Measurements from ENCODE around the gene NAT8L.

The NAT8L gene

DNA sequence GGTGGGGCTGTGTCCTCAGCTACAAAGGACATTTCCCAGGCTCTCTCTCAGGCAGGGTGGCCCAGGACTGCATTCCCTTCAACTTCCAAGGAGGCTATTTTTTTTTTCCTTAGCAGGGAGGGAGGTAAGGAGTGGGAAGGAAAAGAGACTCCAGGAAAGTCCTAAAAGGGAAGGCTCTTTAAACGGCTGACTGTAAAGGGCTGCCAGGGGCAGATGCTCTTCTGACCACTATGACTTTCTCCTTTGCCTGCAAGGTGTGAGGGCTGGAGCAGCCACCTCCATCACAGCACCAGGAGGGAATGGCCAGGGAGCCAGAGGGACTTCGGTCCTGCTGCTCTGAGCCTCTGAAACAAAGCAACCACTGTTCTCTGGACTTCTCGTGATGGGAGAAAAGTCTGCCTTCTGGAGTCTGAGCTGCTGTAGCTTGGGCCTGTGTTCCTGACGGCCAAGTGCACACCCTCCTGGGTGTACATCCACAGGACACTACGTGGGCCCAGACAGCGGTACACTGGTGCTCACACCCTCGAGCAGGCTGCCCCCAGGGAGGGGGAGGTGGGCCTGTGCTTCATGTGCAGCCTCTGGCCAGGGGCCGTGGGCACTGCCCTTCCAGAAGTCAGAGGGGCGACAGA is 17.9 kb downstream of the NAT8L start:
- DNase-seq: no peak

DNA sequence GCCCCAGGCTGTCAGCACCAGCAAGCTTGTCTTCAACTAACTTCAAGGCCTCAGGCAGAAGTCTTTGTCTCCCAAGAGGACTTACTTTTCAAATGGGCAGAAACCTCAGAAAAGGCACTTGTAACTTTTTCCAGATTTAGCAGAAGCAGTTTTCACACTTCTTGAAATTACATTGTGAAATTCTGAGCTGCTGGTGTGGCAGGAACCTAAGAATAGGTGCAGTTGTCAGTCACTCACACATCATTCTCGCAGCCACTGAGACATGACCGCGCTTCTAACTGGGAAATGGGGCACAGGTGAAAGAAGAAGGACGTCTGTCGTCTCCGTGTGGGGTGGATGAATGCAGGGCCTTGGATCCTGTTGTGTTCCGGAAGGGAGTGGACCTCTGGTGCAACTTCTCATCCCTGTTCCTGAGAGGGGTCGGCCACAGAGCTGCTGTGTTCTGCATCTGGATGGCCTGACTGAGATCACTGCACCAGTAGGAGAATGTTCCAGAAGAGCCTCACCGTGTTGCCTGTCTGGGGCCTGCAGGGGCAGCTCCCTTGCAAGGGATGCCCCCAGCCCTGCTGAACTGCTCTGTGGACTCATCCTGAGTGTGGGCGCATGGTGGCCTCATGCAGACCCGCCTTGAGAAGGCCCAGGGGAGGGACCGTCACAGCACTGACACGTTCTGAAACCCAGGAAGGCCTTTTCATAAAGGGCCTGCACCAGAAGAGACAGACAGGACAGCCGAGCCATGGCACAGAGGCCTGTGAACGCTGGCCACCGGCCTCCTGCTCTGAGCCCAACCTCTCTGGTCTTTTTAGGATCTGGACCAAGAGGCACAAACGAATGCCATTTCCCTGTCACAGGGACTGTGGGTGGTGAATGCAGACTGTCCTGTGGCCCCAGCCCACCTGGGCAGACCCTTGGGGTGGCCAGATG is 18.7 kb downstream of the NAT8L start:
- DNase-seq: no peak

DNA sequence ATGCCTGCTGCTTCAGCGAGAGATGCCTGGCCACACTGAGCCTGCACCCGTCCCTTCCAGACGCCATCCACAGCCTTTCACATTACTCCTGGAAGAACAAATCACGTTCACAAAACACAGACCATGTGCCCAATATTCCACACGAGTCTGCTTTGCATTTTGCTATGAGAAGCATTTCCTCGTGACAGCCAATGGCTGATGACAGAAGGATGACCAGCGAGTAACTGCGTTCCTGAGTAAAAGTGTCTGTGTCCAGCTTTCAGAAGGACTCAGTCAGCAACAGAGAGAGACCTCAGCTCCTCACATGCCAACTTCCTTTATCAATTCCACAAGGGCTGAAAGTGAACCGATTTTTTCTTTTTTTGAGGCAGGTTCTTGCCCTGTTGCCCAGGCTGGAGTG is 19.5 kb downstream of the NAT8L start:
- DNase-seq: no peak

DNA sequence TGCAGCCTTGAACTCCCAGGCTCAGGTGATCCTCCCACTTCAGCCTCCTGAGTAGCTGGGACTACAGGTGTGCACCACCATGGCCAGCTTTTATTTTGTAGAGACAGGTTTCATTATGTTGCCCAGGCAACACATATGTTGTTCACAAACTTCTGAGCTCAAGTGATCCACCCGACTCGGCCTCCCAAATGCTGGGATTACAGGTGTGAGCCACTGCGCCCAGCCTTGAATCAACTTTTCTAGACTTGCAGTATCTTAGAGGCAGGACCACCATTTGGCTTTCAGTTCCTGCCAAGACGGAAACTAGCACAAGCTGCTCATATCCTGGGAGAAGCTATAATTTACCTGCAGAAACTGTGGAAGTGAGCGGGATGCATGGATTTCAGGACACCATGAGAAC is 19.9 kb downstream of the NAT8L start:
- DNase-seq: no peak

DNA sequence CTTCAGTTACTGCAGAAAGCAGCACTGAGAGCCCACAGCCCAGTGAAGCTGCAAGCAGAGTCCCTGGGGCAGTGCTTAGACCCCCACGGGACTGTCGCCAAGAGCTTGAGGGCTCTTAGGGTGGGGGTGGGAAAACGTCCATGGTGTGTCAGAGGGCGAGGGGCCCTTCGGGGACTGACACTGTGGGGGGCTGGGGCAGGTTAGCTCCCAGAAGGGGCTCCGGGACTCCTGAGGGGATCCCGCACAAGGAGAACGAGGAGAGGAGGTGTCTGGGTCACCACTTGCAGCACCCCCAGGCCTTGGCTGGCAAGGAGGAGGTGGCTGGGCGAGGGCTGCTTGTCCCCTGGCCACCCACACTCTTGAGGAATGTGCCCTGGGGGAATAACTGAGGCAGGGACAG is 20.8 kb downstream of the NAT8L start:
- DNase-seq: no peak

DNA sequence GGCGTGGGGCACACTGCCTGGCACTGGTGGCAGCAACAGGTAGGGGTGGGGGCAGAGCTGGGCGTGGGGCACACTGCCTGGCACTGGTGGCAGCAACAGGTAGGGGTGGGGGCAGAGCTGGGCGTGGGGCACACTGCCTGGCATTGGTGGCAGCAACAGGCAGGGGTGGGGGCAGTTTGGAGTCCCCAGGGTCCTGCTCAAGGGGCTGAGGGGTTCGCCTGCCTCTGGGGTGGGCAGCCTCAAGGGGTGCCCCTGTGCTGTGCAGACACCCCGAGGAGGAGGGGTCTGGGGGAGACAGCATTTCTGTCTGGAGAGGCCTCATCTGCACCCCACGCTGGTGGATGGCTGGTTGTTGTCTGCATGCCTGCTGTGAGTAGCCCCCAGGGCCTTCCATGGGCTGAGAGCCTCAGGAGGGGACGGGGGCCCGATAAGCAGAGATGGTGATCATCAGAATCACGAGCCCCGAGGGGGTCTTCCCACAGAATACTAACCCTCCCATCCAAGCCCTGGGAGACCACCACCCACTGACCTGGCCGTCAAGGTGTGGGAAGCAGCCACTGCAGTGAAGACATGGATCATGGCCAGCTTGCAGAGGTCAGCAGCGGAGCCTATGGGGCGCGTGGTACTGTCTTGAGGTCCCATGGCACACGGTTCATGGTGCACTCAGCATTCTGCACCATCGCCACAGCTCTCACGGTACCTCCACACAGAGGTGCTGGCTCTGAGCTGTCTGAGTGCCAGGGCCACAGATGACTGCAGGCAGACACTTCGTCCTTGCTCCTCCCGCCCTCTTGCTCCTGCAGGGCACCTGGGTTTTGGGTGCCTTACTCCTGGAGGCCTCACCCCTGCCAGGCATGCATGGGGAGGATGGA is 21.5 kb downstream of the NAT8L start:
- DNase-seq: no peak

DNA sequence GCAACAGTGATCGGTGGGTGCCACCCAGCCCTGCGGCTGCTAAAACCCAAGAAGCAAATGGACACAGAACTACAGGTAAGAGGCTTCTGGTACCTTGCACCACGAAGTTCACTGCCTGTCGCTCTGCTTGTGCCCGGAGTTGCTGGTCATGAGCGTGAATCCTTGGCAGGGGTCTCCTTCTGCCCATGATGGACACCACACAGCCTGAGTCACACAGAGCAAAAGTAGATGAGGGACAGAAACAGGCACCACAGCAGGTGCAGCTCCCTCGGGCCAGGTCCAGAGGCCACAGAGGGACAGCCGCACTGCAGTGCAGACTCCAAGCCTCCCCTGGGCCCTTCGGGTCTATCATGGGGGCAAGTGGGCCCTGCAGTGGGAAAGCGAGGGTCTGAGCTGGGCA is 22.4 kb downstream of the NAT8L start:
- DNase-seq: no peak

DNA sequence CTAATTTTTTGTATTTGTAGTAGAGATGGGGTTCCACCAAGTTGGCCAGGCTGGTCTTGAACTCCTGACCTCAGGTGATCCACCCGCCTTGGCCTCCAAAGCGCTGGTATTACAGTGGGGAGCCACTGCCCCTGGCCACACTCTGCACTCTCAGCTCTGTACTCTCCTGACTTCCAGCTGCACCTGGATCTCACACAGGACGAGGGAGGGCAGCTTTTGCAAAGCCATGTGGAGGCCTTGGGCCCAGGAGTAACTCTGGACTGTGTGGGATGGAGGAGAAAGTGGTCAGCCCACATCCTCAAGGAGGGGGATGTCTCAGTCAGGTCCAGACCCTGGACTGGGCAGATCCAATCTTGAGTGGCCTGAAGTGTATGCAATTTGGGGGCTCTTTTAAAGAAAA is 23.0 kb downstream of the NAT8L start:
- DNase-seq: no peak

DNA sequence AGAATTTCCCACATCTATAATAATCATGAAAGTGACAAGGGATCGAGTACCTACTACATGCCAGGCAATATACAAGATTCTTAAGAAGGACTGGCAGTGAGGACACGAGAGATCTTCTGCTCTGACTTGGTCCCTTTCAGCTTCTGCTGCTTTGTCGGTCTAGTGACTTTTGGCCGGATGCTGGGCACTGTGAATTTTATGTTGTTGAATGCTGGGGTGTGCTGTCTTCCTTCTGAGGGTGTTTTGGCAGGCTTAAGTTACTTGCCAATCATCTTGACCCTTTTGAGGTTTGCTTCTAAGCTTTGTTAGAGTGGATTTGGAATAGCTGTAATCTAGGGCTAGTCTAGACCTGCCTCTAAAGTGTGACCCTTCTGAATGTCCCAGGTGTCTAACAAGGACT is 23.5 kb downstream of the NAT8L start:
- no peak for DNase-seq

DNA sequence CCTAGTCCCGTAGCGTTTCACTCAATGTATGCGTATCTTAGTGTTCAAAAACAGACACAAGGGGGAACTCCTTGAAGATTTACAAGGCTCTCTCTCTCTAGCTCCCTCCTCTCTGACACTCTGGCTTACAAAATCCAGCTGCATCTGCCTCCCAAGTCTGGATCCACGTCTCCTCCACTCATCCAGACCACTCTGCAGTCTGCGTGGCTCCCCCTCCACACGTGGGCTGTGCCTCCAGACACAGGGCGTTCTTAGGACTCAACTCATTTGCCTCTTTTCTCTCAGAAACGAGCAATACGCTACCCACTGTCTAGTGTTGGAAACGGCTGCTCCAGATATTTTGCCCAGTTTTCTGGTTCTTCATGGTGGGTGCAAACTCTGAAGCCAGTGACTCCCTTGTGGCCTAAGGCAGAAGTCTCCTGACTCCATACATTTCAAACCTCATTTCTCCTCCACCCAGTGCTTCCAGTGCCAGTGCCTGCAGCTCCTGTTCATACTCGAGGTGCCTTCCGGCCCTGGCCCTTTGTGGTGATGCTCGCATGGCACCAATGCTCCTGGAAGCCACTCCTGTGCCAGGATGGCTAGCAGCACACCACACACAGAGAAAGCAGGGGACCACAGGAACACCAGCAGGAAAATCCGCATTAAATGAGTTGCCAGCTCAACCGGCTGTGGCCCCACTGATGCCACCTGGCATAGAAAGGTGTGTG is 24.1 kb downstream of the NAT8L start:
- DNase-seq: no peak

DNA sequence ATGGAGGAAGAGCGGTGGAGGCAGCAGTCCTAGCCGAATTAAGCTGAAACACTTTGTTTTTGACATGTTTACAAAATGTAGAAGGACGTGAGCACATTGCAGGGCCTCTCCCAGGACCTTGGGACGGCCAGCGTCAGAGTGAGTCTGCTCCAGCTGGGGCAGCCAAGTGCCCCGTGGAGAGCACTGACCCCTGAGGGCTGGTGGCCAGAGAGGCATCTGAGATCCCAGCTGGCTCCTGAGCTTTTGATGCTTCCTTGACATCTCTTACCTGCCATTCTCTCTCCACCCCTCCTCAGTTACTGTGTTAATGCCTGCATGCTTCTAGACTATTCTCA is 24.7 kb downstream of the NAT8L start:
- DNase-seq: no peak

DNA sequence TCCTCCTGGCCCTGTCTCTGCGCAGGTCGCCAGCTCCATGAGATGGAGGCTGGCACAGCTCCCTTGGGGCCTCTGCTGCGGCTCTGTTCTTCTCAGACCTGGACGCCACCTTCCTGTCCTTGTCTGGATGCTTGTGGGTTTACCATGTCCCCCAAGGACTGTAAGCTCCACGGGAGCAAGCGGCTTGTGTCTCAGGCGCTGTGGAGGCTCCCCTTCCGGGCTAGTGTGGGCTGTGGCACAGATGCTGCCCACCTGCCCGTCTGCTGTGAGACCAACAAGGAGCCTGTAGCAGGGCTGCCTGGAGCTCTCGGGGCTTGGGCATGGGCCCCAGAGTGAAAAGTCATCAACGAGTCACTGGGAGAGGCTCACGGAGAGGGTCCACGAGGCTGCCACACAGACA is 25.2 kb downstream of the NAT8L start:
- no peak for DNase-seq

DNA sequence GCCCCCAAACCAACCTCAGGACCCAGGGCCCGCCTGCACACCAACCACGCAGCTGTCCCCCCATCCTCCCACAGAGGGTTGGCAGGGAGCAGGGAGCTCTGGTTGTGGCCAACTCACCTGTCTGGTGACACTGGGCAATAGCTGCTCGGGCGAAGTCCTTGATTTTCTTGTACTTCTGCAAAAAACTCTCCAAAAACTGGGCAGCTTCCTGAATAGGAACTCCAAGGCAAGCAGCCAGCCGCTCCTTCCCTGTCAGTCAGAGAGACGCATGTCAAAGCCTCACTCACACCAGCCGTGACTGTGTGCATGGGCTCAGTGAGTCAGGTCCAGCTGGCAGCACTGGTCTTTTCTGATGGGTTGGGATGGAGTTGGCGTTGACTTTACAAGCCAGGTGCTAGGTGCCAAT is 26.4 kb downstream of the NAT8L start:
- DNase-seq: no peak

DNA sequence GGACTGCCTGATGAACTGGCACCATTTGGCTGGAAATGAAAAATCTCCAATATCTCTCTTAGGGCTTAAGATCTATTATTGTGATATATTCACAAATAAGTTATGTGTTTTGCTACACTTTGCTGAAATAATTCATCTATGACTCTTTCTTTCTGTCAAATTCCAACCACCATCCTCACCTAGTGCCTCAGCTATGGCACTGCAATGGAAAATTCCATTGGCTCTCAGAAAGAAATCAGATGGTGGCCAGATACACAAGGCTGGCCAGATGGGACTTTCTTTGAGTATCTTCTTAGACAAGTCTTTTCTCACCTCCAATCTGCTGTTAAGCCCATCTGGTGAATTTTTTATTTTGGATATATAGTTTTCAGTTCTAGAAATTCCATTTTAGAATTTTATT is 28.0 kb downstream of the NAT8L start:
- DNase-seq: no peak

DNA sequence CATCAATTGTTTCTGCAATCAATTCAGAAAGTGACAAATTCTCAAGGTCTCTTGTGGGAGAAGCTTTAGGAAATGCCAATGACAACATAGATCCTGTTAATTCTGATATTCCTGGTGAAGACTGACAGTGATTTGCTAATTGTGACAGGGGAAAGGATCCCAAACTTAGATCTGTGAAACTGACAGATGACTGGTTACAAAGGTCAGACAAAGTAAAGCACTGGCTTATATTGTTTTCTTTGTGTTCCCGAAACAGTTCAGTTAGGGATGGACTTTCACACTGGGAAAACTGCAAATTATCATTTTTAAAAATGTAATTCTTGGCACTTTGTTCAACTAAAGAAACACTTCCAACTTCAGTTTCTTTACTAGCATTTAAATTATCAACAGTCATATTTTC is 30.1 kb downstream of the NAT8L start:
- no peak for DNase-seq

DNA sequence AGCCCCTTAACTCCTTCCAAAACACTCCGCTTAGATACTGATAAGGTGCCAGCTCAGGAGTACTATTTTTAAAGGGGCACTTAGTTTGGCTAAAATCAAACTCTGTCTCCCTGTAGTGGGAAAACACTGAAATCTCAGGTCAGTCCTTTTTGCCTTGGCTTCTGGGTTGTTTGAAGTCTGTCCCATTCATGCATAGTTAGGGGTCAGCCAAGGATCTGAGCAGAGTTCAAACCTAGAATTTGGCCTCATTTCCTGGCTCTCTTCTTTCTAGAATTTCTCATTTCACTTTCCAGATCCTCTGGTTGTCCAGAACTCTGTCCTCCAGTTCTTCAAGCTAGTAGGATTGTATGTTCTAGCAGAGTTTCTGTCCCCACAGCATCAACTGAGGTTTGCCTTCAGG is 31.5 kb downstream of the NAT8L start:
- no peak for DNase-seq

DNA sequence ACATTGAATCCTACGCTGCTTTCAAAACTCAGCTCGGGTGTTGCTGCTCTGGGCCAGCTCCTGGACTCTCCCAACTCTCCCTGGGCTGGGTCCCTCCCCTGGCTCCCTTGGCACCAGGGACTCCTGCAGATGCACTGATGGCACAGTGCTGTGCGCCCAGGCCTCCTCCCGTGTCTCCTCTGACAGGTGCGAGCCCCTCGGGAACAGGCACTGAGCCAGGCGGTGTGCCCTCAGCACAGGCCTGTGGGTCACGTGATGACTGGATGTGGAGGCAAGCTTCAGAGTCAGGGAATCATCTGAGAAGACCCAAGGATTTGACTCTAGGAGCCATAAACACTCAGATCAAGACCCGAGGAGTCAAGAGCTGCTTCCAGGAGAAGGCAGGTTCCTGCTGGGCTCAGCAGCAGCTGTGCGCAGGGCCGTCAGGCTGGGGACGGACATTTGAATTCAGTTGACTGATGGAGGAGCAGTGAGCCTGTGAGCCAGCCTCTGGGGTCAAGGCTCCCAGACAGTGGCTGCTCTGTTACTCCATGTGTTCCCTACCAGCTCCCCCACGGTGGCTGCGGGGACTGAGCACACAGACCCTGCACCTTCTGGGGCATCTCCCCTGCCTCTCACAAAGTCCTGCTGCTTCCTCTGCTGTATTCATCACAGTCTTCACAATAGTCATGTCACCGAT is 33.0 kb downstream of the NAT8L start:
- no peak for DNase-seq

DNA sequence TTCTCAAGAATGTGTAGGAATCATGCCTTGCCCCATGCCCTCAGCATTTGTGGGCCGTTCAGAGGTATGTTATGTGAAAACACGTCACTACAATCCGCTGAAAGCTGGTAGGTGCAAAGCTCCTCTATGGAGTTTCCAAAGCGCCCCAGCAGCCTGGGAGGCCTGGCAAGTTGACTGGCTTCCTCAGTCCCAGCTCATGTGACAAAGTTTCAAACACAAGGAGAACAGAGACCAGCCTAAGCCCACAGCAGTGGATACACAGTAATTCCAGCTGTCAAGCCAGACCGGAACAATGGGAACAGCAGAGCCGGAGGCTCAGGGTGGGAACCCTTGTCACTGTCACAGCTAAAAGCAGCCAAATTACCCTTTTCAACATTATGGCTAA is 33.5 kb downstream of the NAT8L start:
- no peak for DNase-seq

DNA sequence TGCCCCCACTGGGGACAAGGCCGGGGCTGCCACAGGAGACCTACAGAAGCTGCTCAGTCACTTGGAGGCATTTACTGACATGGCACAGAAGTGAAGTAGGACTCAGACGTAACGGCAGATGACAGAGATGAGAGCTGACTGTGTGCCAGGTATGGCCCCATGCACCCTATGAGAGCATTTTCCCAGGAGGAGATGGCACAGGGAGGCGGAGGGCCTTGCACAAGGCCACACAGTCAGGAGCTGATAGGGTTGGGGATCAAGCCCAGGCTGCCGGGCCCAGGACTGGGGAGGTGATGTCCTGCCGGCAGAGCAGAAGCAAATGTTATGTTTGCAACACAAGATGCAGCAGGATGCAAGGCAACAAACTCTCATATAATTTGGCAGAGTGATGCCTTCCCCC is 34.1 kb downstream of the NAT8L start:
- DNase-seq: no peak

DNA sequence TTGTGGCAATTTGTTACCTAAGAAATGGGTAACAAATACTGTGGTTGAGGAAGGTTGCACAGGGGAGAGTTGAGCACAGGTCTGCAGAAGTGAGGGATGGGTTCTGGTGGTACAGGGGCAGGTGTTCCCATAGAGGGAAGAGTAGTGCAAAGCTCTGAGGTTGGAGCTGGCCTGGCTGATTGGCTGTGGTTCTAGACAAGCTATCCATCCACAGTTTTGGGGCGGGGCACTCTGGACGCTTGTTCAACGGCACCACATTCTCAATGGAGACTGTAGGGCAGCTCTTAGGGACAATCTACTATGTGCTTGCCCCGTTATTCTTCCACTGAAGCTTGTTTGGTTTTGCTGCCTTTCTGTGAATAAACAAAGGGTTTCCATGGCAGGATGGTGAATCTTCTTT is 35.4 kb downstream of the NAT8L start:
- DNase-seq: no peak

DNA sequence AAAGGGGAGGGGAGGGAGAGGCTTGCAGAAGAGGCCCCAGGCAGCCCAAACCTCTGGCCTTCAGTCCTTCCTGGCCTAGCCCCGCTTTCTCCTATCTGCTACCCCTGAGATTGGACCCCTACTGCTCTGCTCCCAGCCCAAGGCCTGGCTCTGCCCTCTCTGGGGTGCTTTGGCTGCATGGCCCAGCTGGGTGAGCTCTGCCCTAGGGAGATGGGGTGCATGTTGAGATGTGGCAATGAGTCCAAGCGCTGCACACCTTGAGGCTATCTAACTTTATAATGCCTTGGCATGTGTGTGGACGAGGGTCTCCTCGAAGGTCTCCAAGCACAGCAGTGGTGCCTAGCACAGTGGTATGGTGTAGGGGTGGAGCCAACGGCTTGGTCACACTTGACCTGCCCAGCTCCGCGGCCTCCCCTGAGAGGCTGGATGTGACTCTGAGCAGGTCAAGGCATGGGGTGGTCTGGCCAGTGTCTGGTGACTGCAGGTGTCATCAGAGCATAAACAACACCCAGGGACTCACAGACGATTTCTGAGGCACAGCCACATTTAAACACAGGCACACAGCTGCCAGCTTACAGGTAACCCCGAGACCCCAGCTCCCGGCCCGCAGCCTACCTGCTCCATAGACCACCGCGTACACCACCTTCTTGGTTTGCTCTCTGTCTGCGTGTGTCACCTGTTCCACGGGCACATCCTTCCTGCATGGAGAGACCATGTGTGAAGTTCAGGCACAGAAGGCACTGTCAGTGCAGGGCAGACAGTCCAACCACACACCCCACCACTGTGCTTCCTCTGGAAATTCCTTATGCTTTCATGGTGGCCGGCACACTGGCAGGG is 36.3 kb downstream of the NAT8L start:
- no peak for DNase-seq
